Mesenteric fat pad (tissue), 1 donor: ENCODE data around the gene ZNF607. TPM values are rescaled to one million over a fixed set of nuclear protein-coding genes. Genes with fewer than 3 reads are reported as not detected.

Source experiments
- DNase-seq: peaks from one replicate; pipeline ENCODE4 v3.0.0-alpha.2; 2020; ENCODE audit warnings: low spot score
- total RNA-seq: library from RNA; stranded (reverse); fragmentation: NEBNext Ultra II Directional; extraction: Animal tissue kit (Norgen Biotek cat#: 25700); gene quantifications from one replicate; pipeline ENCODE4 v1.2.1, GENCODE V29; 2021
- donor health status: DM: yes; HTN: yes; CAD: no.

ZNF607 gene
- total RNA-seq, 1 donor from 2014 or later, result 2.8 TPM

DNA sequence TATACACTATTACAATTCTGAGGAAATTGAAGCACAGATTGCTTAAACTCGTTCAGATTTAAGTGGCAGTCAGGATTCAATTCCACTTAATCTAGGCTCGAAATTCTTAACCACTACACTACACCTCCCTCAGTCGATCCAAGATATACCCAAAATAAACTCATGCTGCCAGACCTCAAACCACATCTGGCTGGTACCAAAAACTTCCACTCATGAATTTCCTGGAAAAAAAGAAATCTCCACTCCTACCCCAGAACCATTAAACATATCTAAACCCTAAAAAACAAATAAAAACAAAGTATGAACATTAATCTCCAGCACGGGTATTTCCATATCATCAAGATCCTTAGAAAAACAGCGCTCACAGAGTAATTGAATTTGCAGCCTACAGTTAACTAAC is 65.4 kb downstream of the ZNF607 start:
- no peak for DNase-seq

Other genes with a start within 250 kb of the ZNF607 start
- gene ZNF793, start 212.8 kb downstream of the ZNF607 start, total RNA-seq, result 2.3 TPM
- gene ZNF571, start 125.0 kb downstream of the ZNF607 start, total RNA-seq, result 5.4 TPM
- 1.8 TPM for gene ZNF540, start 124.9 kb downstream of the ZNF607 start, total RNA-seq
- 8.3 TPM for gene ZFP30, start 64.3 kb downstream of the ZNF607 start, total RNA-seq
- gene ZNF573, start 59.8 kb upstream of the ZNF607 start, total RNA-seq, result 12.1 TPM
- gene WDR87, start 186.8 kb upstream of the ZNF607 start, total RNA-seq, result not detected
- gene SIPA1L3, start 187.4 kb upstream of the ZNF607 start, total RNA-seq, result 16.1 TPM